Activated CD8-positive, alpha-beta T cell treated with anti-CD3 and anti-CD28 coated beads for 36 hours (primary cell): ENCODE results near the gene TRPV5. TPM values are rescaled to one million over a fixed set of nuclear protein-coding genes. Genes with fewer than 3 reads are reported as not detected.

Experiments
- ATAC-seq: fragments of 200-7000 bp; cut with Tn5 transposase; one replicate; pipeline ENCODE4 v1.10.0; 2021; ENCODE audit warnings: mild to moderate bottlenecking, moderate library complexity
- CTCF ChIA-PET: fragments of 350-600 bp; sonication (Branson Sonifier 250); formaldehyde crosslinking; loops from one replicate; lab custom pipeline; 2021; ENCODE audit warnings: antibody characterized with exemption; lab: Charles Lee
- POLR2A ChIA-PET: fragments of 350-600 bp; sonication (Branson Sonifier 250); formaldehyde crosslinking; loops from one replicate; lab custom pipeline; 2021; ENCODE audit warnings: antibody characterized with exemption; lab: Charles Lee
- DNase-seq: peaks from one replicate; pipeline ENCODE4 v3.0.0-alpha.2; 2020
- H3K27ac Mint-ChIP-seq: one replicate; pipeline ENCODE4 v1.8.0; 2021; ENCODE audit warnings: mild to moderate bottlenecking, mixed read lengths
- H3K27me3 Mint-ChIP-seq: one replicate; pipeline ENCODE4 v1.8.0; 2021; ENCODE audit warnings: mixed read lengths
- H3K36me3 Mint-ChIP-seq: one replicate; pipeline ENCODE4 v1.8.0; 2021; ENCODE audit warnings: low read depth, mixed read lengths
- H3K4me1 Mint-ChIP-seq: one replicate; pipeline ENCODE4 v1.8.0; 2021; ENCODE audit warnings: low read depth, mixed read lengths
- H3K4me3 Mint-ChIP-seq: one replicate; pipeline ENCODE4 v1.8.0; 2021; ENCODE audit warnings: mild to moderate bottlenecking, moderate library complexity, mixed read lengths
- H3K9me3 Mint-ChIP-seq: one replicate; pipeline ENCODE4 v1.8.0; 2021; ENCODE audit warnings: mixed read lengths
- intact Hi-C: fragments of 100-400 bp; cut with micrococcal nuclease; formaldehyde crosslinking; loops from one replicate; pipeline ENCODE4 v1.10.0; 2022
- total RNA-seq, 2 experiments: library from RNA; stranded (reverse); gene quantifications; one replicate each; pipeline ENCODE4 v1.2.3, GENCODE V29; 2021
- TF ChIP-seq, protein P1 (sequence below): fragments of 200-600 bp; IDR thresholded peaks from one replicate; pipeline ENCODE4 v1.8.0; 2022; ENCODE audit warnings: antibody characterized with exemption, mild to moderate bottlenecking

The TRPV5 gene
- total RNA-seq, 2 experiments from 2014 or later = not detected

GRCh38 chr7:142878315-142878714 lies 55.2 kb downstream of the TRPV5 start:
- DNase-seq (no peak), ATAC-seq (no peak)
- intact Hi-C loops = loop anchor here (10.0 kb wide), 1 partner anchor 336 kb away; no protein-coding TSS in a partner anchor
- Mint-ChIP-seq H3K4me1 (no peaks in the 10 kb centered on the region), H3K27ac (no peak overlapping the region), H3K27me3 (no peaks in the 10 kb centered on the region), H3K4me3 (no peak overlapping the region), H3K36me3 (no peaks in the 10 kb centered on the region), H3K9me3 (no peaks in the 10 kb centered on the region)
- CTCF ChIA-PET = interaction anchor here (1.1 to 5.3 kb wide), 3 partner anchors 12 to 337 kb away, joined by 3 to 55 read pairs (median 24); no protein-coding TSS in a partner anchor
- TF ChIP-seq, protein P1, sequence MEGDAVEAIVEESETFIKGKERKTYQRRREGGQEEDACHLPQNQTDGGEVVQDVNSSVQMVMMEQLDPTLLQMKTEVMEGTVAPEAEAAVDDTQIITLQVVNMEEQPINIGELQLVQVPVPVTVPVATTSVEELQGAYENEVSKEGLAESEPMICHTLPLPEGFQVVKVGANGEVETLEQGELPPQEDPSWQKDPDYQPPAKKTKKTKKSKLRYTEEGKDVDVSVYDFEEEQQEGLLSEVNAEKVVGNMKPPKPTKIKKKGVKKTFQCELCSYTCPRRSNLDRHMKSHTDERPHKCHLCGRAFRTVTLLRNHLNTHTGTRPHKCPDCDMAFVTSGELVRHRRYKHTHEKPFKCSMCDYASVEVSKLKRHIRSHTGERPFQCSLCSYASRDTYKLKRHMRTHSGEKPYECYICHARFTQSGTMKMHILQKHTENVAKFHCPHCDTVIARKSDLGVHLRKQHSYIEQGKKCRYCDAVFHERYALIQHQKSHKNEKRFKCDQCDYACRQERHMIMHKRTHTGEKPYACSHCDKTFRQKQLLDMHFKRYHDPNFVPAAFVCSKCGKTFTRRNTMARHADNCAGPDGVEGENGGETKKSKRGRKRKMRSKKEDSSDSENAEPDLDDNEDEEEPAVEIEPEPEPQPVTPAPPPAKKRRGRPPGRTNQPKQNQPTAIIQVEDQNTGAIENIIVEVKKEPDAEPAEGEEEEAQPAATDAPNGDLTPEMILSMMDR = no peak
- POLR2A ChIA-PET = no interaction called here

DNA sequence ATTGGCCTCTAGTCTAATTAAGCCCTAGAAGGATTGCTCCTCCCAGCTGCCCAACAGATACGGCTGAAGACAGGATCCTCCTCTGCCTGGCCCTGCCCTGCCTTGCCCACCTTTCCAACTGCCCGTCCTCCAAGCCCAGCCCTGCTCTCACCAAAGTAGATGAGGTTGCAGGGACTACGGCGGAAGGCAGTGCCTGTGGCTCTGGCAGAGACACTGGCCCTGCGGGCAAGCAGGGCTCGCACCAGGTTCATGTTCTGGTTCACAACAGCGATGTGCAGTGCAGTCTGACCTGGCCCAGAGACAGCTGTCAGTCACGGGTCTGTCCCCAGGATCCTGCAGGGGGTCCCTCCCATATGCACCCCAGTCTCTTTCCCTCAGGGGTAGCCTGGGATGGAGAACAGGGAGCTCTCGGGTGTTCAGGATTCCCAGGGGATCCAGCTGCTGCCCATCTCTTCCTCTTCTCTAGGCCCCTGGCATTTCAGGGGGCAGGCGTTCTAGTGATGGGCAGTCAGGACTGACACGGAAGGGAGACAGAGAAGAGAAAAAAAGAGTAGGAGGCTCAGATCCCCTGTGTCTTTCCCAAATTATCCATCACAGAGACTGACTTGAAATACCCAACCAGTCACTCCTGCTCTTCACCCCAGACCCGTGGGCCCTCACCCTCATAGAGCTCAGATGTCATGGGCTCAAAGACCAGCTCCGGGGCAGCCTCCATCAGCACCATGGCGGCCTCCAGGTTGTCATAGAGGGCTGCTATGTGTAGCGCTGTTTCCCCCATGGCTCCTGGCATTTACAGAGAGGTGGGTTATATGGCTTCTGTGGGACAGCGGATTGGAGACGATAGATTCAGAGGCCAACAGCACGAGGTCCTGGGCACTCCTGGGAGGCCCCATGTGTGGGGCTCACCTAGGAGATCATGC lies 56.3 kb downstream of the TRPV5 start:
- Mint-ChIP-seq H3K4me1 (no peaks in the 10 kb centered on the region), H3K36me3 (no peaks in the 10 kb centered on the region), H3K27me3 (no peaks in the 10 kb centered on the region), H3K9me3 (no peaks in the 10 kb centered on the region), H3K27ac (no peak overlapping the region), H3K4me3 (no peak overlapping the region)
- intact Hi-C loops = loop anchor here (10.0 kb wide), 1 partner anchor 338 kb away; no protein-coding TSS in a partner anchor
- no peak for DNase-seq
- POLR2A ChIA-PET = no interaction called here
- CTCF ChIA-PET = no interaction called here
- ATAC-seq = no peak
- TF ChIP-seq, protein P1 = no peak

DNA sequence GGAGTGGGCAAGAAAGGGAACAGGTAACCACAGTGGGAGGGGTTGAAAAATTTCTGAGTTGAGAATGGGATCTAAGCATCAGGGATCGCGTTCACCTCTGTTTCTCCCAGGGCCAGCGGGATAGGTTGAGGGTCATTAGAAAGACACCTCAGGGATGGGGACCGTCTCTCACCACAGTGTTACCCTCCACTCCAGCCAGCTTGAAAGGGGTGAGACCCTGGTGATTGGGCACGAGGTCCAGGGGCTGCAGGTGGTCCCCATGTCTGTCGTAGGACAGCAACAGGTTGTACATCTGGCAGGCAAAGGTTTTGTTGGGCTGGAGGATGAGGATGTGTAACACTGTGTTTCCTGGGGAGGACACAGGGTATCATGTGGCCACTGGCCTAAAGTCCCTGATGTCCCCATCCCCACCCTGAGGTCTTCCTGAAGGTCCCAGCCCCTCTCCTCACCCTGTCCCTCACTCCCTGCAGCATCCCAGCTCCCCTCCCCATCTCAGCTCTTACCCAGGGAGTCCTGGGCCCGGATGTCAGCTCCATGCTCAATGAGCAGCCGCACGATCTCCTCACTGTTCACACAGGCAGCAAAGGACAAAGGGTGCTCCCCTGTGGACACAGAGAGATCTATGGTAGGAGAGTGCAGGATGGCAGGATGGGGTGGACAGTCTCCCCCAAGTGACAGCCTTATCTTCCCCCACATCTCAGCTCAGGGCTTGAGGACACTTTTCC lies 57.1 kb downstream of the TRPV5 start:
- TF ChIP-seq, protein P1 = no peak
- ChIA-PET POLR2A (no interaction called here), CTCF (no interaction called here)
- Mint-ChIP-seq H3K4me1 (no peaks in the 10 kb centered on the region), H3K27ac (no peak overlapping the region), H3K9me3 (no peaks in the 10 kb centered on the region), H3K4me3 (no peak overlapping the region), H3K36me3 (no peaks in the 10 kb centered on the region), H3K27me3 (no peaks in the 10 kb centered on the region)
- DNase-seq = no peak
- intact Hi-C loops = loop anchor here (10.0 kb wide), 1 partner anchor 338 kb away; no protein-coding TSS in a partner anchor
- ATAC-seq = no peak

DNA sequence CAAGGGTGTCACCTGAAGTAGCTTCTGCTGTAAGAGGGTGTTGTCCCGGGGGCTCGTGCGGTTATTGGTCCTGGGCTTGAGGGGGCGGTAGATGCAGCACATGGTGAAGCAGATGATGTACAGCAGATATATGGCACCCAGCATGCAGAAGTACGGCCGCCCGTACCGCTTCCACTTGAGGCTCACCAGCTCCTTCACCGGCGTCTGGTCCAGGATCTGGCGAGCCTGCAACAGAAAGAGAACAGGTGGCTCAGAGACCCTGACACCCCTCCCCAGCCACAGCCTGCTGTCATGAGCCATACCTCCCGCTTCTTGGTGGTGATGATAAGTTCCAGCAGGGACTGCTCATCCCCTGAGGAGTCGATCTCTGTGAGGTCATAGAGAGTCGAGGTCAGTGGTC lies 58.1 kb downstream of the TRPV5 start:
- DNase-seq = no peak
- ATAC-seq = no peak
- intact Hi-C loops = loop anchor here (10.0 kb wide), 1 partner anchor 339 kb away; no protein-coding TSS in a partner anchor
- Mint-ChIP-seq H3K9me3 (no peaks in the 10 kb centered on the region), H3K4me1 (no peaks in the 10 kb centered on the region), H3K27me3 (no peaks in the 10 kb centered on the region), H3K36me3 (no peaks in the 10 kb centered on the region), H3K27ac (no peak overlapping the region), H3K4me3 (no peak overlapping the region)
- TF ChIP-seq, protein P1 = no peak
- ChIA-PET POLR2A (no interaction called here), CTCF (interaction anchor here (1.0 to 1.8 kb wide), 3 partner anchors 64 to 572 kb away, joined by 3 to 5 read pairs (median 4); no protein-coding TSS in a partner anchor)
